Right lobe of liver (tissue), 6 donors: ENCODE data around the gene TBL1Y. TPM values are rescaled to one million over a fixed set of nuclear protein-coding genes. Genes with fewer than 3 reads are reported as not detected.

ENCODE experiments used
- ATAC-seq, 4 donors: fragments of 200-7000 bp; cut with Tn5 transposase; one replicate each; pipeline ENCODE4 v1.9.1; 2020; ENCODE audit warnings: mild to moderate bottlenecking in 4 of 4, moderate library complexity in 4 of 4
- DNase-seq, 3 donors: peaks; one replicate each; pipeline ENCODE4 v3.0.0-alpha.2; 2020
- H3K27ac ChIP-seq, 3 donors: fragments of 200-600 bp; one replicate each; pipeline ENCODE4 v1.8.0; 2022
- H3K27me3 ChIP-seq, 2 donors: fragments of 200-600 bp; one replicate each; pipeline ENCODE4 v1.8.0; 2022
- H3K36me3 ChIP-seq, 4 donors: fragments of 200-600 bp; sonication (generic) in 1 of 4; one replicate each; pipeline versions ENCODE4 v1.5.1 to v1.8.0; 2017 to 2022; ENCODE audit warnings: control low read depth in 1 of 4
- H3K4me1 ChIP-seq, 4 donors: fragments of 200-600 bp; sonication (generic) in 1 of 4; one replicate each; pipeline versions ENCODE4 v1.5.1 to v1.8.0; 2017 to 2022; ENCODE audit warnings: control low read depth in 1 of 4
- H3K4me3 ChIP-seq, 3 donors: fragments of 200-600 bp; one replicate each; pipeline ENCODE4 v1.8.0; 2022
- H3K9me3 ChIP-seq, 4 donors: fragments of 200-600 bp; sonication (generic) in 1 of 4; one replicate each; pipeline versions ENCODE4 v1.5.1 to v1.8.0; 2017 to 2022; ENCODE audit warnings: control low read depth in 1 of 4
- CTCF ChIP-seq, 4 donors: fragments of 200-600 bp in 3 of 4; fragments of 450-650 bp in 1 of 4; IDR thresholded peaks; one replicate each; pipeline versions ENCODE4 v1.5.1 to v1.8.0; 2016 to 2022; ENCODE audit warnings: antibody characterized with exemption in 4 of 4, mild to moderate bottlenecking in 2 of 4
- POLR2A ChIP-seq: fragments of 450-650 bp; IDR thresholded peaks from one replicate; pipeline ENCODE4 v1.6.1; 2017; ENCODE audit warnings: antibody characterized with exemption, mild to moderate bottlenecking
- WGBS: methylation state at CpG from one replicate; pipeline ENCODE4 v1.1.6; 2018; ENCODE audit warnings: low coverage, low lambda C conversion rate; ENCODE audit not compliant: insufficient coverage; ENCODE audit errors: missing lambda C conversion rate; 5-methylcytosine and 5-hydroxymethylcytosine counted together
- intact Hi-C, 2 donors: fragments of 100-400 bp; cut with DNase I; formaldehyde crosslinking; loops; one replicate each; pipeline versions ENCODE4 v1.11.2 to v1.14.1; 2022
- total RNA-seq, 6 experiments: library from RNA; depleted of rRNA in 2 of 6; stranded (reverse); fragments of >200 nt in 2 of 6; fragmentation: NEBNext Ultra II Directional in 3 of 6; extraction: Animal tissue kit (Norgen Biotek cat#: 25700) in 3 of 6; gene quantifications; one replicate each; pipeline versions ENCODE4 v1.1.0 to v1.2.4, GENCODE V29; 2016 to 2023
- donor health status: DM: no; HTN: yes; CAD: no.
- donor health status: DM: no; HTN: no; CAD: no.
- donor health status: DM: no; HTN: no; CAD: no.
- donor health status: DM: no; HTN: yes; CAD: no.
- donor health status: DM: no; HTN: yes; CAD: no.

The TBL1Y gene
- total RNA-seq, 6 experiments from 2014 or later = 2.7 TPM; not detected in 5

GRCh38 chrY:6948378-6948777 is 37.9 kb downstream of the TBL1Y start:
- no peak overlapping the region for H3K27ac ChIP-seq
- no peaks in the 10 kb centered on the region for H3K36me3 ChIP-seq
- intact Hi-C loops = no loop called here
- WGBS = no CpG with 5 or more reads among the region's 13 CpGs
- no peaks in the 10 kb centered on the region for H3K27me3 ChIP-seq
- ATAC-seq (peak in 1 of 4 donors; percentile 70), DNase-seq (no peak)
- TF ChIP-seq CTCF (IDR thresholded peaks at IDR 0.05) (no peak), POLR2A (no peak)
- H3K9me3 ChIP-seq = no peaks in the 10 kb centered on the region
- no peak overlapping the region for H3K4me3 ChIP-seq
- no peaks in the 10 kb centered on the region for H3K4me1 ChIP-seq

- ATAC-seq = no peak
- no peak overlapping the region for H3K27ac ChIP-seq
- no CpG with 5 or more reads among the region's 4 CpGs for WGBS
- no peaks in the 10 kb centered on the region for H3K4me1 ChIP-seq
- H3K27me3 ChIP-seq = no peaks in the 10 kb centered on the region
- H3K36me3 ChIP-seq = no peaks in the 10 kb centered on the region
- no peak for DNase-seq
- intact Hi-C loops = no loop called here
- H3K4me3 ChIP-seq = no peak overlapping the region
- H3K9me3 ChIP-seq = no peaks in the 10 kb centered on the region
- TF ChIP-seq POLR2A (no peak), CTCF (IDR thresholded peaks at IDR 0.05) (no peak)
These were observed 39.5 kb downstream of the TBL1Y start for GRCh38 chrY:6949947-6950346.

- no CpG with 5 or more reads among the region's 11 CpGs for WGBS
- Histone ChIP-seq H3K27me3 (no peaks in the 10 kb centered on the region), H3K36me3 (no peaks in the 10 kb centered on the region), H3K27ac (no peak overlapping the region), H3K4me3 (no peak overlapping the region), H3K4me1 (no peaks in the 10 kb centered on the region), H3K9me3 (no peaks in the 10 kb centered on the region)
- peak in 1 of 4 donors; percentile 85 for ATAC-seq
- peak in 1 of 3 donors; percentile 46 for DNase-seq
- intact Hi-C loops = no loop called here
- TF ChIP-seq POLR2A = no peak
- no peak for TF ChIP-seq CTCF (IDR thresholded peaks at IDR 0.05)
These were observed 54.2 kb downstream of the TBL1Y start for GRCh38 chrY:6964732-6965131.

DNA sequence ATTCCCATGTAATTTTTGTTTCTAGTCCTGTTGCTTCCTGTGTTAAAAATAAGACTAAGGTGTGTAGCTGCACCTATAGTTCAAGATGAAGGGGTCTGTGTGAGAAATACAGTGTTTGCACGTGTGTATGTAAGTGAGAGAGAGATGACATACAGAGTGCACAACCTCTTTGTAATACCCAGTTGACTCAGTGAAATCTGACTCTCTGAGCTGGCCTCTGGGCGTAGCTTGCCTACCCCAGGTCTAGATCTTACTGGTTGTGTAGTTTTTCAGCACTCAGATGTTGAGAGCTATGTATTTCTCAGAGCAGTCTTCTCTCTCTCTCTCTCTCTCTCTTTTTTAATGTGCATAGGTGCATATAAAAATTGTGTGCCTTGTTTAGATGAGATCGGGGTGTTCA is 56.0 kb downstream of the TBL1Y start:
- WGBS = no CpG with 5 or more reads among the region's 3 CpGs
- intact Hi-C loops = no loop called here
- Histone ChIP-seq H3K9me3 (no peaks in the 10 kb centered on the region), H3K4me1 (no peaks in the 10 kb centered on the region), H3K27me3 (no peaks in the 10 kb centered on the region), H3K27ac (no peak overlapping the region), H3K36me3 (no peaks in the 10 kb centered on the region), H3K4me3 (no peak overlapping the region)
- ATAC-seq = no peak
- no peak for DNase-seq
- TF ChIP-seq POLR2A (no peak), CTCF (IDR thresholded peaks at IDR 0.05) (no peak)

DNA sequence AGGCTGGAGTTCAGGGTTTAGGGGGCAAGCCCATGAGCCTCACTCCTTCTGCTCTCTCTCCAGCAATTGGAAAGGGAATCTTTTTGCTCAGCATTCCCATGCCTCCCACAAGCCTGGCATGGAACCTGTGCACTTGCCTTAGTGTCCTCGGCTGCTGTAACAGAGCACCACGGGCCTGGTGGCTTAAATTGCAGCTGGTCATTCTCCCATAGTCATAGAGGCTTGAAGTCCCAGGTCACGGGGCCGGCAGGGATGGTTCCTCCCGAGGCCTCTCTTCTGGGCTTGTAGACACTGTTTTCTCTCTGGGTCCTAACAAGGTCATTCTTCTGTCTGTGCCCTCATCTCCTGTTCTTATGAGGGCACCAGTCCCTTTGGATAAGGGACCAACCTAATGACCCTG is 57.2 kb downstream of the TBL1Y start:
- no peak overlapping the region for H3K27ac ChIP-seq
- H3K4me3 ChIP-seq = no peak overlapping the region
- H3K4me1 ChIP-seq = no peaks in the 10 kb centered on the region
- intact Hi-C loops = no loop called here
- H3K36me3 ChIP-seq = no peaks in the 10 kb centered on the region
- DNase-seq = no peak
- no peaks in the 10 kb centered on the region for H3K27me3 ChIP-seq
- H3K9me3 ChIP-seq = no peaks in the 10 kb centered on the region
- WGBS = no CpG with 5 or more reads among the region's 5 CpGs
- TF ChIP-seq POLR2A (no peak), CTCF (IDR thresholded peaks at IDR 0.05) (no peak)
- ATAC-seq = no peak
